HL-60 (cell line): Measurements from ENCODE around the gene TMEM60.

ENCODE experiments used
- DNase-seq, 2 experiments: peaks; one replicate each; pipeline ENCODE4 v3.0.0-alpha.2; 2010 to 2020; ENCODE audit warnings: low read depth in 1 of 2, low spot score in 1 of 2
- H3K27ac ChIP-seq: fragments of 250-450 bp; sonication (Bioruptor Pico); replicated peaks from 2 replicates; pipeline ENCODE4 v1.5.1; 2020; ENCODE audit warnings: mild to moderate bottlenecking, moderate library complexity
- H3K27me3 ChIP-seq: fragments of 250-450 bp; sonication (Bioruptor Pico); 2 replicates; pipeline ENCODE4 v1.5.1; 2021; ENCODE audit warnings: mild to moderate bottlenecking, moderate library complexity; ENCODE audit not compliant: insufficient read depth, poor library complexity, severe bottlenecking
- H3K4me3 ChIP-seq: replicated peaks from 2 replicates; pipeline ENCODE4 v1.5.1; 2011; ENCODE audit warnings: mild to moderate bottlenecking, control low read depth, low read length; ENCODE audit not compliant: insufficient read depth
- CTCF ChIP-seq: IDR thresholded peaks from one replicate; pipeline ENCODE4 v1.5.1; 2011; ENCODE audit warnings: low read length, control low read depth, inconsistent platforms; ENCODE audit not compliant: insufficient read depth
- GABPA ChIP-seq: IDR thresholded peaks from 2 replicates; pipeline ENCODE4 v1.6.1; 2012; ENCODE audit warnings: low read depth
- POLR2AphosphoS5 ChIP-seq: IDR thresholded peaks from 2 replicates; pipeline ENCODE4 v1.6.1; 2012; ENCODE audit warnings: low read depth
- REST ChIP-seq: IDR thresholded peaks from 2 replicates; pipeline ENCODE4 v1.6.1; 2012; ENCODE audit warnings: low read depth; ENCODE audit not compliant: insufficient replicate concordance
- SPI1 ChIP-seq: IDR thresholded peaks from 2 replicates; pipeline ENCODE4 v1.6.1; 2012; ENCODE audit warnings: low read depth, mild to moderate bottlenecking, borderline replicate concordance

The TMEM60 gene

GRCh38 chr7:77765481-77765880 is 32.8 kb downstream of the TMEM60 start:
- H3K27me3 ChIP-seq: no peaks in the 10 kb centered on the region
- H3K27ac ChIP-seq: no peak overlapping the region
- DNase-seq: no peak
- no peak overlapping the region for H3K4me3 ChIP-seq
- TF ChIP-seq POLR2AphosphoS5 (no peak), SPI1 (no peak), CTCF (no peak), GABPA (no peak), REST (no peak)

- Histone ChIP-seq H3K4me3 (no peak overlapping the region), H3K27ac (no peak overlapping the region), H3K27me3 (no peaks in the 10 kb centered on the region)
- DNase-seq: no peak
- TF ChIP-seq REST (no peak), GABPA (no peak), SPI1 (no peak), POLR2AphosphoS5 (no peak), CTCF (no peak)
Measured at GRCh38 chr7:77760809-77761453, 37.3 kb downstream of the TMEM60 start.

GRCh38 chr7:77759294-77759889 is 38.8 kb downstream of the TMEM60 start:
- Histone ChIP-seq H3K4me3 (no peak overlapping the region), H3K27me3 (no peaks in the 10 kb centered on the region), H3K27ac (no peak overlapping the region)
- DNase-seq: peak; percentile 17 to 68
- TF ChIP-seq SPI1: no peak
- peak; percentile 42 for TF ChIP-seq CTCF
- no peak for TF ChIP-seq GABPA
- no peak for TF ChIP-seq REST
